ENCODE data around the gene FRRS1.

Gene FRRS1

DNA sequence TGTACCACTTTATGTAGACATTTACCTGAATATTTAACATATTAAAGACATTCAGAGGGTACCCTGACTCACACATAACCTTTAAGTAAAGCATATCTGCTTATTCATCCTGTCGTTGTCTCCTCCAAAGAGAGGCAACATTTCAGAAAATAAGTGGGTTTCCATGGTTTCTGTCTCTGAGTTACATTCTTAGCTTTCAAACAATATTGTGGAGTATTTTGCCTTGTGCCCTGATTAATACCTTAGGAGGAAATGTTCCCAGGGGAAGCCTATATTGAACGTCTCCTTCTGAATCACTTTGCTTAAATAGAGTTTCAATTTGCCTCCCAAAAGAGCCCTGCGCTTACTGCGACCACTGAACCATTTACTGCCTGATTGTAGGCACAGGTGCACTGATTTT is 94.4 kb downstream of the FRRS1 start (continued):
- TF ChIP-seq, protein P1, sequence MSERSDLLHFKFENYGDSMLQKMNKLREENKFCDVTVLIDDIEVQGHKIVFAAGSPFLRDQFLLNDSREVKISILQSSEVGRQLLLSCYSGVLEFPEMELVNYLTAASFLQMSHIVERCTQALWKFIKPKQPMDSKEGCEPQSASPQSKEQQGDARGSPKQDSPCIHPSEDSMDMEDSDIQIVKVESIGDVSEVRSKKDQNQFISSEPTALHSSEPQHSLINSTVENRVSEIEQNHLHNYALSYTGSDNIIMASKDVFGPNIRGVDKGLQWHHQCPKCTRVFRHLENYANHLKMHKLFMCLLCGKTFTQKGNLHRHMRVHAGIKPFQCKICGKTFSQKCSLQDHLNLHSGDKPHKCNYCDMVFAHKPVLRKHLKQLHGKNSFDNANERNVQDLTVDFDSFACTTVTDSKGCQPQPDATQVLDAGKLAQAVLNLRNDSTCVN (tag by site-specific recombination; optimal IDR thresholded peaks at IDR 0.05) = no peak
- no peak for TF ChIP-seq TCF7L2 (IDR thresholded peaks at IDR 0.05; ENCODE audit: borderline replicate concordance, low read depth, low read length)

DNA sequence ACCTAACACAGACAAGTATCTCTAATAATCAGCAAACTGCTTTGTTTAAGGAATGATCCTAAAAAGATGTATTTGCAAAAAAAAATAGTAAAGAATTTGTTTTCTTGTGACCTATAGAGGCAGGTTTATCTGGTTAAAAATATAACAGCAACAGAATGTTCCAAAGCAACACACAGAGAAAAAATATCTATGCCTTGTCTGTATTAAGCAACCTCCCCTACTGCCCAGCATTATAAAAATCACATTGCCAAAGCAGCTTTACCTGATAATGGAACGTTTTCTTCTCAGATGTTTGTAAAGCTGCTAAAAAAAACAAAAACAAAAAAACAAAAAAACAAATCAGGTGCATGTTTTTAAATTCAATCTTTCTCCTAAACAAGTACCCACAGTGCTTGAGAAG is 95.9 kb downstream of the FRRS1 start:
- ChIA-PET POLR2A (no interaction called here), CTCF (interaction anchor here (0.9 kb wide), 1 partner anchor 15 kb away, joined by 3 read pairs; no protein-coding TSS in a partner anchor)
- no peaks in the 10 kb centered on the region for H3K9me3 ChIP-seq (ENCODE audit: control insufficient read depth, insufficient read depth, low read depth, low read length)
- TF ChIP-seq ZNF157 (tag by site-specific recombination; IDR thresholded peaks at IDR 0.05) (no peak), ZNF768 (tag by site-specific recombination; IDR thresholded peaks at IDR 0.05) (no peak), ZNF174 (tag by site-specific recombination; IDR thresholded peaks at IDR 0.05) (no peak), ZFP69B (tag by site-specific recombination; IDR thresholded peaks at IDR 0.05) (no peak), ZBTB17 (tag by site-specific recombination; IDR thresholded peaks at IDR 0.05) (no peak), TCF7L2 (IDR thresholded peaks at IDR 0.05; ENCODE audit: borderline replicate concordance, low read depth, low read length) (no peak), ZNF274 (IDR thresholded peaks at IDR 0.05; ENCODE audit: low read length) (no peak), ZNF274 (tag by site-specific recombination; IDR thresholded peaks at IDR 0.05; ENCODE audit: borderline replicate concordance) (no peak), ZNF677 (tag by site-specific recombination; IDR thresholded peaks at IDR 0.05) (no peak), KLF7 (tag by site-specific recombination; IDR thresholded peaks at IDR 0.05; ENCODE audit: borderline replicate concordance) (no peak)
- TF ChIP-seq, protein P2, sequence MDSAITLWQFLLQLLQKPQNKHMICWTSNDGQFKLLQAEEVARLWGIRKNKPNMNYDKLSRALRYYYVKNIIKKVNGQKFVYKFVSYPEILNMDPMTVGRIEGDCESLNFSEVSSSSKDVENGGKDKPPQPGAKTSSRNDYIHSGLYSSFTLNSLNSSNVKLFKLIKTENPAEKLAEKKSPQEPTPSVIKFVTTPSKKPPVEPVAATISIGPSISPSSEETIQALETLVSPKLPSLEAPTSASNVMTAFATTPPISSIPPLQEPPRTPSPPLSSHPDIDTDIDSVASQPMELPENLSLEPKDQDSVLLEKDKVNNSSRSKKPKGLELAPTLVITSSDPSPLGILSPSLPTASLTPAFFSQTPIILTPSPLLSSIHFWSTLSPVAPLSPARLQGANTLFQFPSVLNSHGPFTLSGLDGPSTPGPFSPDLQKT (IDR thresholded peaks at IDR 0.05; ENCODE audit: borderline replicate concordance, low read depth, low read length) = no peak
- H3K4me3 ChIP-seq (ENCODE audit: low read depth, low read length) = no peak overlapping the region
- no peaks in the 10 kb centered on the region for H3K36me3 ChIP-seq (ENCODE audit: control insufficient read depth in 2 of 2, insufficient read depth in 1 of 2, low read length in 2 of 2)
- H3K27ac ChIP-seq (ENCODE audit: extremely low read depth, low read depth, low read length) = no peak overlapping the region
- peaks cover 8% of the 10 kb centered on the region; the same call in 1 of the 2 replicates for H3K4me1 ChIP-seq (ENCODE audit: control insufficient read depth, insufficient read depth, low read length)

DNA sequence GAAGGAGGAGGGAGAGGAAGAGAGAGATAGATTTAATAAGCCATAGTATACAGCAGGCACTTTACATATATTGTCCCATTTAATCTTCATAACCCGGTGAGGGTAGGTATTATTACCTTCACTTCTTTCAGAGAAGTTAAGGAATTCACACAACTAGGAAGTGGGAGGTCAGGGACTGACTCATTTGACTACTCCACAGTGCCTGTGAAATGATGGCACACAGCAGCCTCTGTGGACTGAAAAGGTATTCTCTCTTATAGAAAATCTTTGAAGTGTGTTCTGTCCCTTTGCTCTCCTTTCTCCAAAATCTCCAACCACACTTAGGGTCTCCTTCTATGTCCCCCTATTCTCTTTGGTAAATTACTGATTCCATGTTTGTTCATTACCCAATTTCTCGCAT is 96.6 kb downstream of the FRRS1 start:
- TF ChIP-seq ZBTB7A (tag by site-specific recombination; IDR thresholded peaks at IDR 0.05; ENCODE audit: low read depth) (no peak), ZNF274 (IDR thresholded peaks at IDR 0.05; ENCODE audit: low read length) (no peak), ZNF274 (tag by site-specific recombination; IDR thresholded peaks at IDR 0.05; ENCODE audit: borderline replicate concordance) (no peak), KLF8 (tag by site-specific recombination; IDR thresholded peaks at IDR 0.05) (no peak), ZNF707 (tag by site-specific recombination; IDR thresholded peaks at IDR 0.05) (no peak), ZNF302 (tag by site-specific recombination; IDR thresholded peaks at IDR 0.05; ENCODE audit: low read depth) (no peak)
- TF ChIP-seq, protein P3, sequence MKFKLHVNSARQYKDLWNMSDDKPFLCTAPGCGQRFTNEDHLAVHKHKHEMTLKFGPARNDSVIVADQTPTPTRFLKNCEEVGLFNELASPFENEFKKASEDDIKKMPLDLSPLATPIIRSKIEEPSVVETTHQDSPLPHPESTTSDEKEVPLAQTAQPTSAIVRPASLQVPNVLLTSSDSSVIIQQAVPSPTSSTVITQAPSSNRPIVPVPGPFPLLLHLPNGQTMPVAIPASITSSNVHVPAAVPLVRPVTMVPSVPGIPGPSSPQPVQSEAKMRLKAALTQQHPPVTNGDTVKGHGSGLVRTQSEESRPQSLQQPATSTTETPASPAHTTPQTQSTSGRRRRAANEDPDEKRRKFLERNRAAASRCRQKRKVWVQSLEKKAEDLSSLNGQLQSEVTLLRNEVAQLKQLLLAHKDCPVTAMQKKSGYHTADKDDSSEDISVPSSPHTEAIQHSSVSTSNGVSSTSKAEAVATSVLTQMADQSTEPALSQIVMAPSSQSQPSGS (tag by site-specific recombination; IDR thresholded peaks at IDR 0.05; ENCODE audit: low read depth) = no peak
- TF ChIP-seq, protein P4, sequence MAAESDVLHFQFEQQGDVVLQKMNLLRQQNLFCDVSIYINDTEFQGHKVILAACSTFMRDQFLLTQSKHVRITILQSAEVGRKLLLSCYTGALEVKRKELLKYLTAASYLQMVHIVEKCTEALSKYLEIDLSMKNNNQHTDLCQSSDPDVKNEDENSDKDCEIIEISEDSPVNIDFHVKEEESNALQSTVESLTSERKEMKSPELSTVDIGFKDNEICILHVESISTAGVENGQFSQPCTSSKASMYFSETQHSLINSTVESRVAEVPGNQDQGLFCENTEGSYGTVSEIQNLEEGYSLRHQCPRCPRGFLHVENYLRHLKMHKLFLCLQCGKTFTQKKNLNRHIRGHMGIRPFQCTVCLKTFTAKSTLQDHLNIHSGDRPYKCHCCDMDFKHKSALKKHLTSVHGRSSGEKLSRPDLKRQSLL (tag by site-specific recombination; IDR thresholded peaks at IDR 0.05) = no peak
- Histone ChIP-seq H3K36me3 (ENCODE audit: control insufficient read depth in 2 of 2, insufficient read depth in 1 of 2, low read length in 2 of 2) (no peaks in the 10 kb centered on the region), H3K4me3 (ENCODE audit: low read depth, low read length) (no peak overlapping the region), H3K4me1 (ENCODE audit: control insufficient read depth, insufficient read depth, low read length) (peaks cover 8% of the 10 kb centered on the region; the same call in 1 of the 2 replicates), H3K27ac (ENCODE audit: extremely low read depth, low read depth, low read length) (no peak overlapping the region), H3K9me3 (ENCODE audit: control insufficient read depth, insufficient read depth, low read depth, low read length) (no peaks in the 10 kb centered on the region)
- POLR2A ChIA-PET = no interaction called here
- CTCF ChIA-PET = interaction anchor here (1.2 kb wide), 1 partner anchor 16 kb away, joined by 5 read pairs; no protein-coding TSS in a partner anchor

Measured in HEK293 (cell line).